PC-9 (cell line): ENCODE measurements around the gene NUP42. TPM values are rescaled to one million over a fixed set of nuclear protein-coding genes. Genes with fewer than 3 reads are reported as not detected.

ENCODE experiments used
- BruUV-seq: library from RNA; stranded (reverse); fragments of 400-500 nt; replicated peaks from 2 replicates; lab custom pipeline; 2021; lab: Mats Ljungman, UMichigan
- CTCF ChIA-PET: fragments of 300-600 bp; sonication (Branson Sonifier 250); formaldehyde crosslinking; loops from one replicate; lab custom pipeline; 2022; ENCODE audit warnings: antibody characterized with exemption; lab: Charles Lee
- POLR2A ChIA-PET: fragments of 300-600 bp; sonication (Branson Sonifier 250); formaldehyde crosslinking; loops from one replicate; lab custom pipeline; 2022; ENCODE audit warnings: antibody characterized with exemption; ENCODE audit not compliant: unreplicated experiment; lab: Charles Lee
- DNase-seq, 2 experiments: peaks; one replicate each; pipeline versions ENCODE4 v3.0.0 to v3.0.0-alpha.2; 2015 to 2022; ENCODE audit warnings: mixed read lengths in 1 of 2
- H2AFZ ChIP-seq: fragments of 200-600 bp; sonication (generic); 2 replicates; pipeline ENCODE4 v1.8.1; 2017; ENCODE audit warnings: antibody characterized with exemption
- H3F3A ChIP-seq: fragments of 200-600 bp; sonication (generic); 2 replicates; pipeline ENCODE4 v1.8.1; 2017; ENCODE audit warnings: antibody characterized with exemption, mild to moderate bottlenecking, low read depth; ENCODE audit not compliant: insufficient read depth
- H3K27ac ChIP-seq: fragments of 200-600 bp; sonication (generic); 2 replicates; pipeline ENCODE4 v1.6.1; 2016; ENCODE audit warnings: mixed run types
- H3K27me3 ChIP-seq: fragments of 200-600 bp; sonication (generic); 2 replicates; pipeline ENCODE4 v1.6.1; 2016; ENCODE audit warnings: low read depth, mixed run types; ENCODE audit not compliant: insufficient read depth
- H3K36me3 ChIP-seq: fragments of 200-600 bp; sonication (generic); 2 replicates; pipeline ENCODE4 v1.6.1; 2016; ENCODE audit warnings: low read depth, mixed run types
- H3K4me1 ChIP-seq: fragments of 200-600 bp; sonication (generic); replicated peaks from 2 replicates; pipeline ENCODE4 v1.6.1; 2016; ENCODE audit warnings: mixed run types; ENCODE audit not compliant: insufficient read depth
- H3K4me2 ChIP-seq: fragments of 200-600 bp; sonication (generic); 2 replicates; pipeline ENCODE4 v1.6.1; 2017; ENCODE audit warnings: mixed run types
- H3K4me3 ChIP-seq: fragments of 200-600 bp; sonication (generic); 2 replicates; pipeline ENCODE4 v1.6.1; 2016; ENCODE audit warnings: mixed run types
- H3K79me2 ChIP-seq: fragments of 200-600 bp; sonication (generic); 2 replicates; pipeline ENCODE4 v1.6.1; 2017; ENCODE audit warnings: low read depth, mixed run types
- H3K9me2 ChIP-seq: fragments of 200-600 bp; sonication (generic); 2 replicates; pipeline ENCODE4 v1.8.1; 2017; ENCODE audit warnings: mild to moderate bottlenecking; ENCODE audit not compliant: insufficient read depth
- H3K9me3 ChIP-seq: fragments of 200-600 bp; sonication (generic); 2 replicates; pipeline ENCODE4 v1.8.1; 2016; ENCODE audit warnings: low read depth; ENCODE audit not compliant: insufficient read depth
- H4K20me1 ChIP-seq: fragments of 200-600 bp; sonication (generic); 2 replicates; pipeline ENCODE4 v1.8.1; 2017; ENCODE audit not compliant: insufficient read depth
- CTCF ChIP-seq: fragments of 200-600 bp; sonication (generic); conservative IDR thresholded peaks from 2 replicates; pipeline ENCODE4 v1.6.1; 2017; ENCODE audit warnings: mixed run types, antibody characterized with exemption, mild to moderate bottlenecking, moderate library complexity
- EZH2 ChIP-seq: fragments of 200-600 bp; sonication (generic); IDR thresholded peaks from 2 replicates; pipeline ENCODE4 v1.8.0; 2017; ENCODE audit warnings: antibody characterized with exemption, low read depth
- intact Hi-C: fragments of 100-400 bp; cut with micrococcal nuclease; formaldehyde crosslinking; loops from one replicate; pipeline ENCODE4 v1.10.0; 2022; ENCODE audit not compliant: unreplicated experiment
- total RNA-seq: library from RNA; stranded (reverse); gene quantifications from 2 replicates; pipeline ENCODE4 v1.2.3, GENCODE V29; 2021

NUP42 gene
- total RNA-seq, 1 experiment from 2014 or later, result 51.3 TPM

GRCh38 chr7:23205577-23205908 lies 23.7 kb downstream of the NUP42 start:
- Histone ChIP-seq H3K4me2 (no peak overlapping the region), H3K36me3 (peaks cover 8% of the 10 kb centered on the region; the same call in 1 of the 2 replicates), H4K20me1 (no peaks in the 10 kb centered on the region), H3K79me2 (no peaks in the 10 kb centered on the region), H3K9me3 (no peaks in the 10 kb centered on the region), H3K27me3 (no peaks in the 10 kb centered on the region), H3K4me3 (no peak overlapping the region), H3K4me1 (no peaks in the 10 kb centered on the region), H2AFZ (no peak overlapping the region), H3K27ac (no peak overlapping the region), H3K9me2 (no peaks in the 10 kb centered on the region), H3F3A (peaks cover 11% of the 10 kb centered on the region; the same call in 1 of the 2 replicates)
- intact Hi-C loops, result no loop called here
- no TSS peak for BruUV-seq
- ChIA-PET POLR2A (no interaction called here), CTCF (no interaction called here)
- TF ChIP-seq EZH2, result no peak
- no peak for TF ChIP-seq CTCF
- DNase-seq, result no peak

- no peak for DNase-seq
- Histone ChIP-seq H3K4me1 (no peaks in the 10 kb centered on the region), H3K4me3 (no peak overlapping the region), H3K27ac (no peak overlapping the region), H4K20me1 (no peaks in the 10 kb centered on the region), H3K4me2 (no peak overlapping the region), H3K27me3 (no peaks in the 10 kb centered on the region), H3K9me3 (no peaks in the 10 kb centered on the region), H3F3A (peaks cover 7% of the 10 kb centered on the region; the same call in 1 of the 2 replicates), H2AFZ (no peak overlapping the region), H3K79me2 (no peaks in the 10 kb centered on the region), H3K9me2 (no peaks in the 10 kb centered on the region), H3K36me3 (peaks cover 2% of the 10 kb centered on the region; the same call in 1 of the 2 replicates)
- POLR2A ChIA-PET, result interaction anchor here (0.7 kb wide), 1 partner anchor 110 kb away, joined by 5 read pairs; no protein-coding TSS in a partner anchor
- intact Hi-C loops, result no loop called here
- no TSS peak for BruUV-seq
- TF ChIP-seq EZH2 (no peak), CTCF (no peak)
- CTCF ChIA-PET, result no interaction called here
These were observed 24.3 kb downstream of the NUP42 start for GRCh38 chr7:23205909-23206767.

GRCh38 chr7:23207021-23207420 lies 25.2 kb downstream of the NUP42 start:
- H3F3A ChIP-seq, result peaks cover 6% of the 10 kb centered on the region; the same call in 1 of the 2 replicates
- H3K9me2 ChIP-seq, result no peaks in the 10 kb centered on the region
- no peaks in the 10 kb centered on the region for H3K79me2 ChIP-seq
- H2AFZ ChIP-seq, result no peak overlapping the region
- POLR2A ChIA-PET, result interaction anchor here (0.7 kb wide), 1 partner anchor 110 kb away, joined by 5 read pairs; no protein-coding TSS in a partner anchor
- DNase-seq, result no peak
- no peak overlapping the region for H3K4me2 ChIP-seq
- intact Hi-C loops, result no loop called here
- H3K4me1 ChIP-seq, result no peaks in the 10 kb centered on the region
- no peaks in the 10 kb centered on the region for H3K9me3 ChIP-seq
- H3K4me3 ChIP-seq, result no peak overlapping the region
- no peak for TF ChIP-seq CTCF
- H3K36me3 ChIP-seq, result no peaks in the 10 kb centered on the region
- H3K27ac ChIP-seq, result no peak overlapping the region
- CTCF ChIA-PET, result no interaction called here
- no TSS peak for BruUV-seq
- H3K27me3 ChIP-seq, result no peaks in the 10 kb centered on the region
- no peaks in the 10 kb centered on the region for H4K20me1 ChIP-seq
